Measurements from ENCODE around the gene SAP130.

DNA sequence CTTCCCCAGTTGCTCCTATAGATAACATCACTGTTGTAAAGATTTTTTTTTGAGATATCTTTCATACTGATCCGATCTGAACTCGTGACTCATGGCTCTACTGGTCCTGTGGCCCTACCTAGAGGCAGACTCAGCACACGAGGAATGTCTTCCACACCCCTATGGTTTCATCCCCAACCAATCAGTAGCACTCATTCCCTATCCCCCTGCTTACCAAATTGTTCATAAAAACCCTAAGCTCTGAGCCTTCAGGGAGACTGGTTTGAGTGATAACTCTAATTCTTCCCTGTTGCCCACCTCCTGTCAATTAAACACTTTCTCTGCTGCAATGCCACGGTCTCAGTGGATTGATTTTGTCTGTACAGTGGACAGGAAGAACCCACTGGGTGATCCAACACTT, 4.2 kb upstream of the SAP130 start:
- TF ChIP-seq EZH2 (IDR thresholded peaks at IDR 0.05; ENCODE audit: insufficient read depth, poor library complexity, severe bottlenecking) (no peak), EZH2phosphoT487 (IDR thresholded peaks at IDR 0.05; ENCODE audit: insufficient read depth, low read depth) (no peak)

Data from GM23248 (cell line).